Common myeloid progenitor, CD34-positive (primary cell): ENCODE measurements around the gene PASD1.

Experiments used
- CTCF ChIA-PET: fragments of 350-600 bp; sonication (Branson Sonifier 250); formaldehyde crosslinking; loops from one replicate; lab custom pipeline; 2021; ENCODE audit warnings: antibody characterized with exemption; lab: Charles Lee
- POLR2A ChIA-PET: fragments of 350-600 bp; sonication (Branson Sonifier 250); formaldehyde crosslinking; loops from one replicate; lab custom pipeline; 2021; ENCODE audit warnings: antibody characterized with exemption; lab: Charles Lee
- DNase-seq, 3 donors: peaks; one replicate each; pipeline versions ENCODE4 v3.0.0 to v3.0.0-alpha.2; 2013
- H3K27ac ChIP-seq, 2 experiments: 1 replicate in 1 of 2; 2 replicates in 1 of 2; pipeline ENCODE4 v1.7.0; 2013; ENCODE audit warnings: inconsistent platforms in 2 of 2, low read length in 2 of 2, mild to moderate bottlenecking in 2 of 2, low read depth in 1 of 2, moderate library complexity in 1 of 2; ENCODE audit not compliant: severe bottlenecking in 2 of 2, insufficient read depth in 1 of 2, poor library complexity in 1 of 2
- H3K27me3 ChIP-seq, 5 experiments: replicated peaks in 2 of 5; 1 replicate in 3 of 5; 2 replicates in 2 of 5; pipeline versions ENCODE4 v1.6.1 to v1.7.0; 2013; ENCODE audit warnings: low read length in 4 of 5, mild to moderate bottlenecking in 2 of 5, moderate library complexity in 2 of 5, inconsistent platforms in 1 of 5; ENCODE audit not compliant: insufficient read depth in 5 of 5, control insufficient read depth in 4 of 5
- H3K36me3 ChIP-seq, 4 experiments: 1 replicate in 2 of 4; 2 replicates in 2 of 4; pipeline versions ENCODE4 v1.6.1 to v1.7.0; 2013; ENCODE audit warnings: low read length in 3 of 4, control low read depth in 1 of 4, mild to moderate bottlenecking in 1 of 4; ENCODE audit not compliant: control insufficient read depth in 4 of 4, insufficient read depth in 4 of 4
- H3K4me1 ChIP-seq, 4 experiments: 1 replicate in 3 of 4; 2 replicates in 1 of 4; pipeline versions ENCODE4 v1.6.1 to v1.7.1; 2013; ENCODE audit warnings: low read length in 3 of 4, mild to moderate bottlenecking in 3 of 4, control low read depth in 1 of 4, inconsistent platforms in 1 of 4, moderate library complexity in 1 of 4; ENCODE audit not compliant: control insufficient read depth in 4 of 4, insufficient read depth in 4 of 4; ENCODE audit errors: control extremely low read depth in 1 of 4
- H3K4me3 ChIP-seq, 7 experiments: 1 replicate in 4 of 7; 2 replicates in 3 of 7; pipeline versions ENCODE4 v1.5.1 to v1.7.0; 2013; ENCODE audit warnings: mild to moderate bottlenecking in 7 of 7, low read length in 6 of 7, moderate library complexity in 6 of 7, inconsistent platforms in 2 of 7, low read depth in 2 of 7, control low read depth in 1 of 7; ENCODE audit not compliant: insufficient read depth in 4 of 7, control insufficient read depth in 1 of 7; ENCODE audit errors: extremely low read depth in 1 of 7
- H3K9me3 ChIP-seq, 5 experiments: 1 replicate in 4 of 5; 2 replicates in 1 of 5; pipeline versions ENCODE4 v1.6.1 to v1.7.1; 2013; ENCODE audit warnings: low read length in 4 of 5, mild to moderate bottlenecking in 2 of 5, inconsistent platforms in 1 of 5, low read depth in 1 of 5, moderate library complexity in 1 of 5; ENCODE audit not compliant: control insufficient read depth in 4 of 5, insufficient read depth in 2 of 5; ENCODE audit errors: control extremely low read depth in 1 of 5
- WGBS: methylation state at CpG from one replicate; pipeline ENCODE4 v1.1.5; 2013; ENCODE audit not compliant: insufficient coverage; 5-methylcytosine and 5-hydroxymethylcytosine counted together

Gene PASD1

DNA sequence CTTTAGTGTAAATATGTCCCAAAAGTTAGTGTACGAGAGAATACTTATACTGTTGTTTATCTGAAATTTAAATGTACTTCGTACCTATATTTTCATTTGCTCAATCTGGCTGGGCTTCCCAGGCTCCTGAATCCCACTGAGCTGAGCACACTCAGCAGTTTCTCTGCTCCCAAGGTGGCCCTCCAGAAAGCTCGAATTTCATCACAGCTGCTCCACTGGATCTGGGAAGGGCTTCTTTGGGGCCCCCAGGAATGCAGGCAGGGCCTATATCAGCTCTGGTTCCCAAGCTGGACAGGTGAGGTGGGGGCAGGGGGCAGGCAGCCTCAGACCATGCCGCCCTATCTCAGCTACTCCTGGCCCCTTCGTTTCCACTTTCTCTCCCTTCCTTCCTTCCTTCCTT lies 150.9 kb downstream of the PASD1 start:
- CTCF ChIA-PET, result no interaction called here
- no peaks in the 10 kb centered on the region for H3K4me1 ChIP-seq
- H3K27me3 ChIP-seq, result peaks cover 0 to 16% (median 0%) of the 10 kb centered on the region in 5 experiments
- WGBS, result 55% methylated on average over 4 of the region's 5 CpGs
- no peak overlapping the region for H3K27ac ChIP-seq
- H3K36me3 ChIP-seq, result no peaks in the 10 kb centered on the region
- H3K4me3 ChIP-seq, result no peak overlapping the region
- DNase-seq, result no peak
- POLR2A ChIA-PET, result no interaction called here
- no peaks in the 10 kb centered on the region for H3K9me3 ChIP-seq

DNA sequence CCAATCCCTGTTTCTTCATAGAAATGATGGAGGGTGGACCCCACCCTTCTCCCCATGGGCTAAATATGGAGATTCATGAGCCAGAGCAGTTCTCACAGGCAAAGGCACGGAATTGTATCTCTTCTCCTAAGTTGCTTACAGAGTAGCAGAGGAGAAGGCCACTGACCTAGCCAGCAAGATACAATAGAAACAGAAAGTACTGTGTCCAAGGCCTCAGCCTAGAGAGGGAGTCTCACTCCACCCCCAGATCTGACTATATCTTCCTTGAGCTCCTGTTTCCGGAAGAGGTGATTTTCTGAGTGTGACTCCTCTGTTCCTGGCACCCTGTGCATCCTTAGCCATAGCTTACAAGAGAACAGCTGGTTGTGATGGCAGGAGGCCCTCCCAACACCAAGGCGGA lies 152.3 kb downstream of the PASD1 start, which contains the start of gene FATE1:
Gene FATE1 (plus strand): TSS at position 284 of the 400 bp plus-strand sequence. CDS start 85 bp downstream, at position 369.
- peaks cover 0 to 11% (median 0%) of the 10 kb centered on the region in 5 experiments for H3K27me3 ChIP-seq
- no peaks in the 10 kb centered on the region for H3K9me3 ChIP-seq
- 94% methylated on average over 2 of the region's 3 CpGs for WGBS
- H3K4me1 ChIP-seq, result no peaks in the 10 kb centered on the region
- H3K36me3 ChIP-seq, result no peaks in the 10 kb centered on the region
- H3K4me3 ChIP-seq, result no peak within 1 kb of the TSS
- ChIA-PET CTCF (no interaction called here), POLR2A (no interaction called here)
- no peak for DNase-seq
- H3K27ac ChIP-seq, result no peak within 1 kb of the TSS

DNA sequence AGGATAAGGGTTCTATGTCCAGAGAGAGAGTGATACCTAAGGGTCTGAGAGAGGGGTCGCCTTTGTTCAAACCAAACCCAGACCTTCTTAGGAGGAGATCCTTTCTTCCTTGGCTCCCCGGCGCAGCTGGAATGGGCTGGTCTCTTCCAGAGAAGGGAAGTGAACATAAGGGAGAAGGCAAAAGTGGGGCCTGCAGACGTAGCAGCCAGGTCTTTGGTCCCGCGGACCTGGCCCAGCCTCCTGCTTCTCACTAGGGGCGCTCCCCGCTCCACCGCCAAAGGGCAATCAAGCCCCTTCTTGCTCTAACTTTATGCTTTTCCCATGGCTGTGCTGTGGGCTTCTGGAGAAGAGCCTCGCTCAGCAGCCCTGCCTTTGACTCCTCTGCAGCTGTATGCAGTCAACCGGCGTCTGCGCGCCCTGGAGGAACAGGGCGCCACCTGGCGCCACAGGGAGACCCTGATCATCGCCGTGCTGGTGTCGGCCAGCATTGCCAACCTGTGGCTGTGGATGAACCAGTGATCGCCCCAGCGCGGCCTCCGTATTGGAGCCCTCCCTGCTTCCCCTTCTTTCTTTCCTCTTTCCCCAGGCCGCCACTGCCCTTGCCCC lies 158.9 kb downstream of the PASD1 start:
- ChIA-PET CTCF (no interaction called here), POLR2A (no interaction called here)
- Histone ChIP-seq H3K4me1 (no peaks in the 10 kb centered on the region), H3K27me3 (peaks cover 0 to 8% (median 0%) of the 10 kb centered on the region in 5 experiments), H3K27ac (no peak overlapping the region), H3K36me3 (no peaks in the 10 kb centered on the region), H3K9me3 (no peaks in the 10 kb centered on the region), H3K4me3 (no peak overlapping the region)
- DNase-seq, result peak in 2 of 3 donors; percentile 13 to 22
- WGBS, result 49% methylated on average over 19 of the region's 24 CpGs

DNA sequence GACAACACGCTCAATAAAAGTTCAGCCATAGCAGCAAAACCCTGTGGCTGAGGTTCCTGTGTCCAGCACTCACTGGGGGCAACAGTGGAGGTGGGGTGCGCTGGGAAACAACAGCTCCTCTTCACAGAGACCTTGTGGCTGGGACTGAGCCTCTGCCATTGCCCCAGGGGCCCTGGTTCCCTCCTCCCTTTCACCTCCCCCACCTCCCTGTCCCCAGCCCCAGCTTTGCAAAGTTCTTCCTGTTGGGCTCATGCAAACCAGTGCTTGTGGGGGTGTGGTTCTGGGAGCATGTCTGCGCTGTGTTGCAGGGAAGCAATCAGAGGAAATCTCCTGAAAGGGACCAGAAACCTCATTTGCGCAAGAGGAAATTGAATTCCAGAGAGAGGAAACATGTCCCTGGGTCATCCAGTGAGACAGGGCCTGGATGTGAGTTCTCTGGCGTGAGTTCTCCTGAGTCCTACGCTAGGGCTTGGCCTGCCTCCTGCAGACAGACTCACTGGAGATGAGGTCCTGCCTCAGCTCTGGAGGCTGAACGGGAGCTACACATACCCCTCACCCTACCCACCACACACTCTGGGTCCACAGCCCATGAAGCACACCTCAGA lies 159.8 kb downstream of the PASD1 start:
- Histone ChIP-seq H3K9me3 (no peaks in the 10 kb centered on the region), H3K36me3 (no peaks in the 10 kb centered on the region), H3K4me1 (no peaks in the 10 kb centered on the region), H3K27me3 (peaks cover 0 to 11% (median 0%) of the 10 kb centered on the region in 5 experiments), H3K4me3 (no peak overlapping the region), H3K27ac (no peak overlapping the region)
- POLR2A ChIA-PET, result no interaction called here
- 93% methylated on average over 5 of the region's 7 CpGs for WGBS
- no peak for DNase-seq
- CTCF ChIA-PET, result no interaction called here

DNA sequence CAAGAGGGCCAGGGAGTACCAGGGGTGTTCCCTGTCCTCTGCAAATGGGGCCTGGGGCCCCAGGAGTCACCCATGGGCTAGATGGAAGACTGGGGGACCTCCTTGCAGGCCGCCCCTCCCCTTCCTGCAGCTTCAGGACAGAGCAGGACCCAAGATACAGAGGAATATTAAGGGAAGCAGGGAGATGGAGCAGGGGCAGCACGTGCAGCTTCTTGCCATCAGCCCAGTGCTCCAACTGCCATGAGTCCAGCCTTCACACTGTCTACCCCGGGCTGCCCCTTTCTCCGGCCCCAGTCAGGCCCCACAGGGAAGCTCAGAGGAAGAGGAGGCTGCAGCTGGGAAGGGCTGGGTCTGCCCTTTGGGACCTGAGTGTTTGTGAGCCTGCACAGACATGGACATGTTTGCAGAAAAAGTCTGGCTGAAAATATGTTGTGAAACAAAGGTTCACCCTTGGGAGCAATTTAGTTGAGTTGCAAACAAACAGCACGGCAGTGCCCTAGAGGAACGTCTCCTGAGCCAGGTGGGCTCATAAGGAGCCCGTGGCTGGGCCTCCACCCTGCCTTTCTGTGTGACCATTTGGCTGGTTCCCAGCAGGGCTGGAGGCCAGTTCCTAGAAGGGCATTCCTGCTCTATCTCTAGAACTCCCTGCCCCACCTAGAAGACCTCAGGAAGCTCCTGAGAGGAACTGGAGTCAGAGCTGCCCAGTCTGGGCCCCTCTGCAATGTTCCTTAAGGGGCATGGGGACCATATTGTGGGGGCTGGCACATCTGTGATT lies 161.3 kb downstream of the PASD1 start:
- WGBS, result 65% methylated on average over 5 of the region's 7 CpGs
- POLR2A ChIA-PET, result no interaction called here
- CTCF ChIA-PET, result interaction anchor here (1.3 kb wide), 1 partner anchor 13 kb away, joined by 3 read pairs; no protein-coding TSS in a partner anchor

DNA sequence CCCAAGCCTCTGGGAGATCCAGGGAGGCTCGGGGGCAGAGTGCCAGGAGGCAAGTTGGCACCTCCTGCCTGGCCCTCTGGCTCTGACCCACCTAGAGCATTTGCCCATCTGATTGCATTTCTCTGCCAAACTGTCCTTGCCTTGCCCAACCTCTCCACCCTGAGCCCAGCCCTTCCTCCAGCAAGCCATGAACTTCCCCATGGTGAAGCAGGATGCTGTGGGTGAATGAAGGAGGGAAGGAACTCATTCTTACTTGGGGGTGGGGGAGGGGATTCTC lies 161.8 kb downstream of the PASD1 start:
- DNase-seq, result no peak
- 75% methylated on average over 1 of the region's 1 CpG for WGBS

More for the DNA sequence above, 161.3 kb downstream of the PASD1 start:
- no peak overlapping the region for H3K4me3 ChIP-seq
- no peak for DNase-seq
- no peaks in the 10 kb centered on the region for H3K36me3 ChIP-seq
- H3K4me1 ChIP-seq, result no peaks in the 10 kb centered on the region
- peaks cover 0 to 15% (median 0%) of the 10 kb centered on the region in 5 experiments for H3K27me3 ChIP-seq
- no peaks in the 10 kb centered on the region for H3K9me3 ChIP-seq
- H3K27ac ChIP-seq, result no peak overlapping the region

More for the DNA sequence above, 161.8 kb downstream of the PASD1 start:
- Histone ChIP-seq H3K36me3 (no peaks in the 10 kb centered on the region), H3K4me1 (no peaks in the 10 kb centered on the region), H3K27me3 (peaks cover 0 to 18% (median 0%) of the 10 kb centered on the region in 5 experiments), H3K4me3 (no peak overlapping the region), H3K27ac (no peak overlapping the region), H3K9me3 (no peaks in the 10 kb centered on the region)
- ChIA-PET POLR2A (no interaction called here), CTCF (interaction anchor here (1.3 kb wide), 1 partner anchor 12 kb away, joined by 3 read pairs; no protein-coding TSS in a partner anchor)
